Measurements from ENCODE around the gene TRIM69. TPM values are rescaled to one million over a fixed set of nuclear protein-coding genes. Genes with fewer than 3 reads are reported as not detected.

Gene TRIM69
- total and polyA plus RNA-seq, 2 of the 4 experiments (the other 2 are of a cell fraction), result 5.3 to 7.7 TPM

DNA sequence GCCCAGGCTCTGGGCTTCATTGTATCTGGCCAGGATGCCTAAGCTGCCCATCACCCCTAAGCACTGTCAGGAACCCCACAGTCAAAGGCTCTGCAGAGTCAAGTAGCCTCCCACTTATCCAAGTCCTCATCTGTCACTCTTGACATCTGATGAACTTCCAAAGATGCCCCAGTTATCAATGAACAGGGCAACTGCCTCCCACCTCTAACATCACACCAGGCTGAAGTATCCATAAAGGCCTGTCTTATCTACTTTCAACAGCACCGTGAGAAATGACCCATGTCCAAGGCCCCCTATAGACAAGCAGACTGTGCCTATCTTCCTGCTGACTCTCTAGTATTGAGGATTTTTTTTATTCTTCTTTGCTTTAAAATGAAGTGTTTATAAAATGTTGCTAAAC lies 56.4 kb downstream of the TRIM69 start:
- Histone ChIP-seq H4K5ac (ENCODE audit: low read depth, low read length) (no peak overlapping the region), H3K4ac (ENCODE audit: low read depth, low read length) (no peak overlapping the region), H3K9me1 (ENCODE audit: insufficient read depth, low read length) (no peaks in the 10 kb centered on the region), H3K79me1 (ENCODE audit: low read depth in 1 of 2, low read length in 2 of 2) (no peaks in the 10 kb centered on the region), H3K23ac (ENCODE audit: low read depth, low read length) (no peak overlapping the region), H4K91ac (ENCODE audit: insufficient read depth, low read depth, low read length) (no peak overlapping the region), H3K4me2 (ENCODE audit: low read depth, low read length) (no peak overlapping the region), H2BK20ac (ENCODE audit: low read depth, low read length) (no peak overlapping the region), H3K4me1 (ENCODE audit: control insufficient read depth, insufficient read depth, low read length) (no peaks in the 10 kb centered on the region), H3K4me3 (ENCODE audit: insufficient read depth, low read depth, low read length) (no peak overlapping the region), H3K18ac (ENCODE audit: low read depth, low read length) (no peak overlapping the region), H4K8ac (ENCODE audit: low read depth in 2 of 2, low read length in 2 of 2) (no peak overlapping the region), H3K14ac (replicated peaks; ENCODE audit: low read depth, low read length) (no peak overlapping the region), H2BK5ac (ENCODE audit: low read depth, low read length, poor library complexity, severe bottlenecking) (no peak overlapping the region), H3K56ac (ENCODE audit: extremely low read depth, insufficient read depth, low read length) (no peak overlapping the region), H2AK5ac (ENCODE audit: low read depth, low read length) (no peak overlapping the region), H2AFZ (replicated peaks; ENCODE audit: low read length, poor library complexity) (no peak overlapping the region), H3K27me3 (ENCODE audit: control insufficient read depth, insufficient read depth, low read length) (peaks cover 16% of the 10 kb centered on the region), H2BK120ac (ENCODE audit: low read depth, low read length) (no peak overlapping the region), H3K36me3 (ENCODE audit: control insufficient read depth, insufficient read depth, low read length) (no peaks in the 10 kb centered on the region), H2AK9ac (replicated peaks; ENCODE audit: low read depth, low read length, poor library complexity) (no peak overlapping the region), H3K27ac (ENCODE audit: insufficient read depth, low read length) (no peak overlapping the region), H3K9ac (ENCODE audit: low read depth, low read length) (no peak overlapping the region), H3K9me3 (ENCODE audit: control insufficient read depth, insufficient read depth, low read length) (no peaks in the 10 kb centered on the region), H2BK15ac (ENCODE audit: low read depth, low read length) (no peak overlapping the region), H4K20me1 (ENCODE audit: insufficient read depth, low read length) (no peaks in the 10 kb centered on the region)
- in situ Hi-C loops (cut with MboI; ENCODE audit: low sequenced_read_pairs), result no loop called here
- dilution Hi-C loops (cut with HindIII; ENCODE audit: low sequenced_read_pairs, unreplicated experiment), result no loop called here
- ChIA-PET POLR2A (ENCODE audit: unreplicated experiment) (no interaction called here), CTCF (interaction anchor here (0.6 kb wide), 1 partner anchor 239 kb away, joined by 6 read pairs; no protein-coding TSS in a partner anchor)
- no CpG with 5 or more reads among the region's 1 CpG for WGBS, 2 experiments (ENCODE audit: extremely low coverage in 2 of 2, insufficient read length in 1 of 2)
- ATAC-seq (ENCODE audit: low read depth) (no peak), DNase-seq (no peak)
- intact Hi-C loops (cut with micrococcal nuclease), result no loop called here
- TF ChIP-seq FOS (IDR thresholded peaks at IDR 0.05; ENCODE audit: low read depth, low read length) (no peak), POLR2A (IDR thresholded peaks at IDR 0.05; ENCODE audit: low read depth, low read length) (no peak), MAFK (IDR thresholded peaks at IDR 0.05; ENCODE audit: low read depth, low read length) (no peak), BHLHE40 (IDR thresholded peaks at IDR 0.05; ENCODE audit: low read depth, low read length) (no peak), CEBPB (IDR thresholded peaks at IDR 0.05; ENCODE audit: low read depth, low read length) (no peak), RCOR1 (IDR thresholded peaks at IDR 0.05; ENCODE audit: insufficient replicate concordance, low read length) (no peak)
- no TSS peak for BruUV-seq (replicated peaks)

Data from IMR-90 (cell line).